Lung (tissue), 12 donors: Measurements from ENCODE around the gene RGS9BP. TPM values are rescaled to one million over a fixed set of nuclear protein-coding genes. Genes with fewer than 3 reads are reported as not detected.
A peak's percentile ranks its signal among the peaks of the same experiment; 100 is the strongest.
"Not testable (repeated sequence)": the region's sequence is repeated elsewhere in the genome, so short reads cannot be mapped to it uniquely, and the experiment has no call there.

Experiments
- ATAC-seq: fragments of 200-7000 bp; cut with Tn5 transposase; one replicate; pipeline ENCODE4 v1.9.1; 2020; ENCODE audit warnings: moderate number of reproducible peaks; ENCODE audit not compliant: insufficient read depth, low FRiP score
- DNase-seq, 3 donors: peaks; one replicate each; pipeline ENCODE4 v3.0.0-alpha.2; 2013 to 2017
- H3K27ac ChIP-seq, 2 donors: one replicate each; pipeline ENCODE4 v1.5.1; 2013; ENCODE audit warnings: mild to moderate bottlenecking in 2 of 2, moderate library complexity in 2 of 2, control low read depth in 1 of 2, inconsistent platforms in 1 of 2, low read depth in 1 of 2, low read length in 1 of 2
- H3K27me3 ChIP-seq, 3 donors: one replicate each; pipeline ENCODE4 v1.5.1; 2013; ENCODE audit warnings: low read length in 2 of 3; ENCODE audit not compliant: control insufficient read depth in 3 of 3, insufficient read depth in 3 of 3
- H3K36me3 ChIP-seq, 4 donors: one replicate each; pipeline ENCODE4 v1.5.1; 2013; ENCODE audit warnings: low read length in 4 of 4, mild to moderate bottlenecking in 1 of 4, moderate library complexity in 1 of 4; ENCODE audit not compliant: control insufficient read depth in 4 of 4, insufficient read depth in 4 of 4
- H3K4me1 ChIP-seq, 5 donors: one replicate each; pipeline ENCODE4 v1.5.1; 2013; ENCODE audit warnings: low read length in 5 of 5, mild to moderate bottlenecking in 2 of 5, moderate library complexity in 1 of 5; ENCODE audit not compliant: control insufficient read depth in 5 of 5, insufficient read depth in 5 of 5
- H3K4me3 ChIP-seq: one replicate; pipeline ENCODE4 v1.5.1; 2013; ENCODE audit warnings: mild to moderate bottlenecking, control low read depth, moderate library complexity
- H3K9ac ChIP-seq, 2 donors: one replicate each; pipeline ENCODE4 v1.5.1; 2013; ENCODE audit warnings: low read length in 2 of 2, control low read depth in 1 of 2; ENCODE audit not compliant: insufficient read depth in 1 of 2
- H3K9me3 ChIP-seq, 4 donors: one replicate each; pipeline ENCODE4 v1.5.1; 2013; ENCODE audit warnings: low read length in 3 of 4, mild to moderate bottlenecking in 1 of 4, moderate library complexity in 1 of 4; ENCODE audit not compliant: control insufficient read depth in 4 of 4, insufficient read depth in 3 of 4
- WGBS, 2 donors: extraction: QIAGEN DNeasy Blood & Tissue Kit; methylation state at CpG; one replicate each; pipeline ENCODE4 v1.1.7; 2013; 5-methylcytosine and 5-hydroxymethylcytosine counted together
- polyA plus RNA-seq, 2 donors: library from polyadenylated mRNA; stranded (reverse); fragments of 200-250 nt; gene quantifications; one replicate each; pipeline ENCODE4 v1.2.1, GENCODE V29; 2013
- total RNA-seq, 2 donors: library from RNA; depleted of rRNA in 1 of 2; stranded (reverse); fragments of >200 nt in 1 of 2; gene quantifications; one replicate each; pipeline ENCODE4 v1.2.1, GENCODE V29; 2014 to 2021
- TF ChIP-seq, protein P1 (sequence below): IDR thresholded peaks from 2 replicates; pipeline ENCODE4 v1.5.1; 2012; ENCODE audit warnings: mild to moderate bottlenecking; ENCODE audit errors: control extremely low read depth, extremely low read depth
- donor health status: control.
- donor health status: control.
- donor health status: Bipolar disorder and iron deficiency.
- donor health status: healthy.
- donor health status: DM: yes; HTN: yes; CAD: no.

The RGS9BP gene
- total and polyA plus RNA-seq, 4 donors: 0.14 to 1.6 (median 0.74) TPM

DNA sequence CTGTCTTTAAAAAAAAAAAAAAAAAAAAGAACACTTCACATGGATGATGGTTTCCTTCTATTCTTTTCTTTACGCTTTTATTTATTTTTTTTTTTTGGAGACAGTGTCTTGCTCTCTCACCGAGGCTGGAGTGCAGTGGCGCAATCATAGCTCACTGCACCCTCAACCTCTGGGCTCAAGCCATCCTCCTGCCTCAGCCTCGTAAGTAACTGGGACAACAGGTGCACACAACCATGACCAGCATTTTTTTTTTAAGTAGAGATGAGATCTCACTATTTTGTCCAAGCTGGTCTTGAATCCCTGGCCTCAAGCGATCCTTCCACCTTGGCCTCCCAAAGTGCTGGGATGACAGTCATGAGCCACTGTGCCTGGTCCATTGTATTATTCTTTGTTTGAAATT is 25.0 kb upstream of the RGS9BP start:
- ATAC-seq (no peak), DNase-seq (no peak)
- H3K36me3 ChIP-seq: peaks cover 0 to 31% (median 6%) of the 10 kb centered on the region in 4 donors
- TF ChIP-seq, protein P1, sequence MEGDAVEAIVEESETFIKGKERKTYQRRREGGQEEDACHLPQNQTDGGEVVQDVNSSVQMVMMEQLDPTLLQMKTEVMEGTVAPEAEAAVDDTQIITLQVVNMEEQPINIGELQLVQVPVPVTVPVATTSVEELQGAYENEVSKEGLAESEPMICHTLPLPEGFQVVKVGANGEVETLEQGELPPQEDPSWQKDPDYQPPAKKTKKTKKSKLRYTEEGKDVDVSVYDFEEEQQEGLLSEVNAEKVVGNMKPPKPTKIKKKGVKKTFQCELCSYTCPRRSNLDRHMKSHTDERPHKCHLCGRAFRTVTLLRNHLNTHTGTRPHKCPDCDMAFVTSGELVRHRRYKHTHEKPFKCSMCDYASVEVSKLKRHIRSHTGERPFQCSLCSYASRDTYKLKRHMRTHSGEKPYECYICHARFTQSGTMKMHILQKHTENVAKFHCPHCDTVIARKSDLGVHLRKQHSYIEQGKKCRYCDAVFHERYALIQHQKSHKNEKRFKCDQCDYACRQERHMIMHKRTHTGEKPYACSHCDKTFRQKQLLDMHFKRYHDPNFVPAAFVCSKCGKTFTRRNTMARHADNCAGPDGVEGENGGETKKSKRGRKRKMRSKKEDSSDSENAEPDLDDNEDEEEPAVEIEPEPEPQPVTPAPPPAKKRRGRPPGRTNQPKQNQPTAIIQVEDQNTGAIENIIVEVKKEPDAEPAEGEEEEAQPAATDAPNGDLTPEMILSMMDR: no peak
- H3K4me3 ChIP-seq: no peak overlapping the region
- no peaks in the 10 kb centered on the region for H3K27me3 ChIP-seq
- H3K9me3 ChIP-seq: no peaks in the 10 kb centered on the region
- H3K27ac ChIP-seq: no peak overlapping the region
- WGBS, 2 donors: 59 to 75% methylated on average over 5 of the region's 5 CpGs
- H3K9ac ChIP-seq: no peak overlapping the region
- H3K4me1 ChIP-seq: peaks cover 5 to 17% (median 6%) of the 10 kb centered on the region in 5 donors

DNA sequence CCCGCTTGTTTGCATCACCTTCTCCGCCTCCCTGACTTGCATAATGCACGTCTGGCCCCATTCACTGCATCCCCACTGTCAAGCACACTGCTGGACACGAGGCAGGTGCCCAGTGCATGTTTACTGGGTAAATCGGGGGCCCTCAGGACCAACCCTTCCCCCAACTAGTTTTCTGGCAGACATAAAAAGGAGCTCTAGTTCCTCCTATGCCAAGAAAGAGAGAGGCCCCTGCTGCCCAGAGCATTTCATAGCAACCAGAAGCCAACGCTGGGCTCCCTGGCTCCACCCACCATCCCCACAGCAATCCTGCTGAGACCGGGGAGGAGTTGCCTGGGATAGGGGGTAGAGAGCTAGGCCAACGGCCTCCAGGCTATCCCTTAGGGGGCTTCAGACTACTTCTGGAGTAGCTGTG is 23.9 kb upstream of the RGS9BP start:
- H3K27ac ChIP-seq: no peak overlapping the region
- no peak overlapping the region for H3K4me3 ChIP-seq
- 48 to 58% methylated on average over 8 of the region's 8 CpGs for WGBS, 2 donors
- peaks cover 5 to 17% (median 6%) of the 10 kb centered on the region in 5 donors for H3K4me1 ChIP-seq
- peak; percentile 69 to 81 (median 77) for DNase-seq
- H3K27me3 ChIP-seq: no peaks in the 10 kb centered on the region
- peak overlapping the region in 1 of 2 donors; percentile 24 for H3K9ac ChIP-seq
- H3K9me3 ChIP-seq: no peaks in the 10 kb centered on the region
- TF ChIP-seq, protein P1: no peak
- ATAC-seq: no peak
- H3K36me3 ChIP-seq: peaks cover 0 to 27% (median 6%) of the 10 kb centered on the region in 4 donors

DNA sequence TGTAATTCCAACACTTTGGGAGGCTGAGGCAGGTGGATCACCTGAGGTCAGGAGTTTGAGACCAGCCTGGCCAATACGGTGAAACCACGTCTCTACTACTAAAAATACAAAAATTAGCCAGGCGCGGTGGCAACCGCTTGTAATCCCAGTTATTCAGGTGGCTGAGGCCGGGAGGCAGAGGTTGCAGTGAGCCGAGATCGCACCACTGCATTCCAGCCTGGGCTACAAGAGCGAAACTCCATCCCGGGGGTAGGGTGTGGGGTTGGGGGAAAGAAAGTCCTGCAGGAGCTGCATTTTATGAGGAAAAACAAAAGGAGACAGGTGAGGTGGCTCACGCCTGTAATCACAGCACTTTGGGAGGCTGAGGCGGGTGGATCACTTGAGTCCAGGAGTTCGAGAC is 23.3 kb upstream of the RGS9BP start:
- Histone ChIP-seq H3K27ac (peak overlapping the region in 1 of 2 donors; percentile 67), H3K36me3 (peaks cover 0 to 25% (median 5%) of the 10 kb centered on the region in 4 donors), H3K4me1 (peaks cover 5 to 17% (median 6%) of the 10 kb centered on the region in 5 donors)
- not testable (repeated sequence) for H3K9me3 ChIP-seq, H3K4me3 ChIP-seq, H3K27me3 ChIP-seq, DNase-seq, H3K9ac ChIP-seq, ATAC-seq
- 95% methylated on average over 13 of the region's 13 CpGs for WGBS, 2 donors

DNA sequence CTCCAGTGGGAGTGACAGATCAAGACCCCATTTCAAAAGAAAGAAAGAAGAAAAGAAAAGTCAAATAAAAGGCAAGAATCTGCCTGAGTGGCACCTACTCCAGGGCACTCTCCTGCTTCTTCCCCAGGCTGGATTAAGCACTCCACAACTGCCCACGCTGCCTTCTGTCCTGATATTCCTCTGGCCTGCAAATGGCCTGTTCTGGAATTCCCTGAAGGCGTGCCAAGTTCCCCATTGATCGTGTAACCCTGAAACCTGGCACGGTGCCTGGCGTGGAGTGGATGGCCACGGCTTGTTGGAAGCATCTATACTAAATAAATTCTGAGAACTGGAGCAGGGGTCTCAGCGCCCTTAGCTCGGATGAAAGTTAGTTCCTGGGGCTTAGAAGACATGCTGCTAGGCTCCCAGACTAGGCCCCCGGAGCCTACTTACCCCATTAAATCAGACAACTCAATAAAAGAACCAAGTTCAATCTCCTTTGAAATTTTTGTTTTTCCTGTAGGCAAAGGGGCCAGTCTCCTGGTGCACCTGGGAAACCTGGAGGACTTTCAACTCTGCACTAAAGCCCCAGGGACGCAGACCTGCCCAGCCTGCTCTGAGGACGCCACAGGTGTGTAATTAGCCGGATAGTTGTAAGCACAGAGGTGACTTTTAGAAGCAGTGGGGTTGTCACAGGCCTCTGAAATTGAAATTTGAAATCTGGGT is 22.6 kb upstream of the RGS9BP start:
- H3K9ac ChIP-seq: no peak overlapping the region
- H3K27ac ChIP-seq: no peak overlapping the region
- H3K27me3 ChIP-seq: no peaks in the 10 kb centered on the region
- H3K4me3 ChIP-seq: no peak overlapping the region
- H3K9me3 ChIP-seq: no peaks in the 10 kb centered on the region
- DNase-seq (peak; percentile 88 to 91 (median 89)), ATAC-seq (no peak)
- peaks cover 0 to 22% (median 5%) of the 10 kb centered on the region in 4 donors for H3K36me3 ChIP-seq
- 48 to 70% methylated on average over 12 of the region's 12 CpGs for WGBS, 2 donors
- TF ChIP-seq, protein P1: no peak
- peaks cover 5 to 17% (median 6%) of the 10 kb centered on the region in 5 donors for H3K4me1 ChIP-seq
